Spleen (tissue), 7 donors: ENCODE results near the gene ME3.

ENCODE experiments used
- CTCF ChIP-seq, 11 experiments: fragments of 200-600 bp in 7 of 11; fragments of 450-650 bp in 4 of 11; sonication (generic) in 4 of 11; IDR thresholded peaks in 8 of 11; conservative IDR thresholded peaks in 3 of 11; 1 replicate in 7 of 11; 2 replicates in 4 of 11; pipeline versions ENCODE4 v1.4.0 to v1.8.0; 2016 to 2021; ENCODE audit warnings: antibody characterized with exemption in 11 of 11, inconsistent platforms in 4 of 11, mild to moderate bottlenecking in 1 of 11
- POLR2AphosphoS5 ChIP-seq, 3 donors: sonication (generic); formaldehyde crosslinking; IDR thresholded peaks; one replicate each; pipeline ENCODE4 v1.5.1; 2017; ENCODE audit warnings: antibody characterized with exemption in 3 of 3
- donor health status: DM: no; HTN: no; CAD: no; lungs with moderate emphysema.
- donor health status: DM: no; HTN: no; CAD: no.
- donor health status: DM: no; HTN: no; CAD: no.

GRCh38 chr11:86687185-86687778 lies 14.9 kb upstream of the ME3 start:
- TF ChIP-seq CTCF (IDR thresholded peaks at IDR 0.05 in 8 of 11, conservative IDR thresholded peaks at IDR 0.05 in 3 of 11), result no peak
- peak in 1 of 3 donors; percentile 17 for TF ChIP-seq POLR2AphosphoS5 (IDR thresholded peaks at IDR 0.05)
